HG03103 (cell line): ENCODE measurements around the gene H1-8.
"Not testable (repeated sequence)": the region's sequence is repeated elsewhere in the genome, so short reads cannot be mapped to it uniquely, and the experiment has no call there.

ENCODE experiments used
- ATAC-seq: cut with Tn5 transposase; IDR thresholded peaks from one replicate; pipeline ENCODE4 v1.9.1; 2021; ENCODE audit warnings: low read depth; ENCODE audit not compliant: unreplicated experiment

Gene H1-8

DNA sequence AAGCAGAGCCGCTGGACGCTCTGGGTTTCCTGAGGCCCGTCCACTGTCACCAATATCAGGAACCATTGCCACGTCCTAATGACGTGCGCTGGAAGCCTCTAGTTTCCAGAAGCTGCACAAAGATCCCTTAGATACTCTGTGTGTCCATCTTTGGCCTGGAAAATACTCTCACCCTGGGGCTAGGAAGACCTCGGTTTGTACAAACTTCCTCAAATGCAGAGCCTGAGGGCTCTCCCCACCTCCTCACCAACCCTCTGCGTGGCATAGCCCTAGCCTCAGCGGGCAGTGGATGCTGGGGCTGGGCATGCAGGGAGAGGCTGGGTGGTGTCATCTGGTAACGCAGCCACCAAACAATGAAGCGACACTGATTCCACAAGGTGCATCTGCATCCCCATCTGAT, 11.3 kb upstream of the H1-8 start:
- ATAC-seq: no peak

DNA sequence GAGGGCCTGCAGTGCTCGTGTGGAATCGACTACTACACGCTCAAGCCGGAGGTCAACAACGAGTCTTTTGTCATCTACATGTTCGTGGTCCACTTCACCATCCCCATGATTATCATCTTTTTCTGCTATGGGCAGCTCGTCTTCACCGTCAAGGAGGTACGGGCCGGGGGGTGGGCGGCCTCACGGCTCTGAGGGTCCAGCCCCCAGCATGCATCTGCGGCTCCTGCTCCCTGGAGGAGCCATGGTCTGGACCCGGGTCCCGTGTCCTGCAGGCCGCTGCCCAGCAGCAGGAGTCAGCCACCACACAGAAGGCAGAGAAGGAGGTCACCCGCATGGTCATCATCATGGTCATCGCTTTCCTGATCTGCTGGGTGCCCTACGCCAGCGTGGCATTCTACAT, 10.7 kb upstream of the H1-8 start:
- no peak for ATAC-seq

DNA sequence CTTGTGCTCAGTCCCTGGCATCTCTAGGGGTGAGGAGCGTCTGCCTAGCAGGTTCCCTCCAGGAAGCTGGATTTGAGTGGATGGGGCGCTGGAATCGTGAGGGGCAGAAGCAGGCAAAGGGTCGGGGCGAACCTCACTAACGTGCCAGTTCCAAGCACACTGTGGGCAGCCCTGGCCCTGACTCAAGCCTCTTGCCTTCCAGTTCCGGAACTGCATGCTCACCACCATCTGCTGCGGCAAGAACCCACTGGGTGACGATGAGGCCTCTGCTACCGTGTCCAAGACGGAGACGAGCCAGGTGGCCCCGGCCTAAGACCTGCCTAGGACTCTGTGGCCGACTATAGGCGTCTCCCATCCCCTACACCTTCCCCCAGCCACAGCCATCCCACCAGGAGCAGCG, 9.6 kb upstream of the H1-8 start:
- ATAC-seq: no peak

DNA sequence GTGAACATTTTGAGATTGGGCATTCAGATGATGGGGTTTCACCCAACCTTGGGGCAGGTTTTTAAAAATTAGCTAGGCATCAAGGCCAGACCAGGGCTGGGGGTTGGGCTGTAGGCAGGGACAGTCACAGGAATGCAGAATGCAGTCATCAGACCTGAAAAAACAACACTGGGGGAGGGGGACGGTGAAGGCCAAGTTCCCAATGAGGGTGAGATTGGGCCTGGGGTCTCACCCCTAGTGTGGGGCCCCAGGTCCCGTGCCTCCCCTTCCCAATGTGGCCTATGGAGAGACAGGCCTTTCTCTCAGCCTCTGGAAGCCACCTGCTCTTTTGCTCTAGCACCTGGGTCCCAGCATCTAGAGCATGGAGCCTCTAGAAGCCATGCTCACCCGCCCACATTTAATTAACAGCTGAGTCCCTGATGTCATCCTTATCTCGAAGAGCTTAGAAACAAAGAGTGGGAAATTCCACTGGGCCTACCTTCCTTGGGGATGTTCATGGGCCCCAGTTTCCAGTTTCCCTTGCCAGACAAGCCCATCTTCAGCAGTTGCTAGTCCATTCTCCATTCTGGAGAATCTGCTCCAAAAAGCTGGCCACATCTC, 8.4 kb upstream of the H1-8 start:
- no peak for ATAC-seq

DNA sequence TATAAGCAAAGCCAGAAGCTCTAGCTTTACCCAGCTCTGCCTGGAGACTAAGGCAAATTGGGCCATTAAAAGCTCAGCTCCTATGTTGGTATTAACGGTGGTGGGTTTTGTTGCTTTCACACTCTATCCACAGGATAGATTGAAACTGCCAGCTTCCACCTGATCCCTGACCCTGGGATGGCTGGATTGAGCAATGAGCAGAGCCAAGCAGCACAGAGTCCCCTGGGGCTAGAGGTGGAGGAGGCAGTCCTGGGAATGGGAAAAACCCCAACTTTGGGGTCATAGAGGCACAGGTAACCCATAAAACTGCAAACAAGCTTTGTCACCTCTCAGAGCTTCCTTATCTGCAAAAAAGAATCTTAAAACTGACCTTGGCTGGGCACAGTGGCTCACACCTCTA, 7.9 kb upstream of the H1-8 start:
- ATAC-seq: no peak

DNA sequence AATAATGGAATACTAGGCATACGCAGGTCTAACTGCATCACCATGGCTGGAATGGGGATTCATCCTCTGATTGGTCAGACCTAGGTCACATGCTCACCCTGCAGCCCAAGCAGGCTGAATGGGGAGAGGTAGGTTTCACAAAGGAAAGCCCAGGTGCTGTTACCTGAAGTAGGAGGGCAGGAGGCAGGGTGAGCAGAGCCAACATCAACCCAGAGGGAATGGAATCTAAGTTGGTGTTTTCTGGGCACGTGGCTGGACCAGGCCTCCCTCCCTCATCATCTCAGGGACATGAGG, 6.7 kb upstream of the H1-8 start:
- no peak for ATAC-seq

DNA sequence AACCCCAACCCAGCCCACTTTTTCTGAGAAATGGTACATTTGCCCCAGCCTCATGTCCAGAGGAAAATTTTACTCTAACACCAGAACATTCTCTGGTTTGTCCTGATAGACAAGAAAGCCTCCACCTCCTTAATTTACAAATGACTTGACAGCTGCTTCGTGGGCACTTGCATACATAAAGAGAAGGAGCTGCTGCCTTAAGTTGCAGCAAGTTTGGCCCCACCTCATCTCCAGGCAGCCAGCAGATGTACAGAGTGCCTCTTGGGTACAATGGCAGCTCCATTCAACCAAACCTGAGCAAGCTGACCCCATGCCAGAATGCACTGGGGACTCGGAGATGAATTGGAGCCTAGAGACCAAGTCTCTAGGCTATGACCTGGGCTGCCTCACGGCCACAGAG, 6.2 kb upstream of the H1-8 start:
- ATAC-seq: no peak

DNA sequence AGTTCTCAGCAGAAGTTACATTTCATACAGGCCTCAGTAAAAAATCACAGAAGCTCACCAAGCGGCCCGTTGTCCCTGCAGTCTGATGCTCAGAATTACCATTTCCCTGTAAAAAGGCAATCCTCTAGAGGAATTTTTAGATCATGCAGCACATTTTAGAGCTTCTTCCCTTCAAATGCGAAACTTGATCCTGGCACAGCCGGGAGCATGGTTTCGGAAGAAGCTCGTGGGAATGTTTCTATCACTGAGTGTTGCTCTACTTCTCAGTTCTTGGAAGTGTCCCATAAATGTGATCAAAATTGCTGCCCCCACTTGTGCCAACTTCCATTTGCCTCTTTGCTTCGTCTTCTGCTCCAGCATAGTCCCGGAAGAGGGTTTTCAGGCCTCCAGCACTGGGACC, 3.8 kb upstream of the H1-8 start:
- no peak for ATAC-seq

DNA sequence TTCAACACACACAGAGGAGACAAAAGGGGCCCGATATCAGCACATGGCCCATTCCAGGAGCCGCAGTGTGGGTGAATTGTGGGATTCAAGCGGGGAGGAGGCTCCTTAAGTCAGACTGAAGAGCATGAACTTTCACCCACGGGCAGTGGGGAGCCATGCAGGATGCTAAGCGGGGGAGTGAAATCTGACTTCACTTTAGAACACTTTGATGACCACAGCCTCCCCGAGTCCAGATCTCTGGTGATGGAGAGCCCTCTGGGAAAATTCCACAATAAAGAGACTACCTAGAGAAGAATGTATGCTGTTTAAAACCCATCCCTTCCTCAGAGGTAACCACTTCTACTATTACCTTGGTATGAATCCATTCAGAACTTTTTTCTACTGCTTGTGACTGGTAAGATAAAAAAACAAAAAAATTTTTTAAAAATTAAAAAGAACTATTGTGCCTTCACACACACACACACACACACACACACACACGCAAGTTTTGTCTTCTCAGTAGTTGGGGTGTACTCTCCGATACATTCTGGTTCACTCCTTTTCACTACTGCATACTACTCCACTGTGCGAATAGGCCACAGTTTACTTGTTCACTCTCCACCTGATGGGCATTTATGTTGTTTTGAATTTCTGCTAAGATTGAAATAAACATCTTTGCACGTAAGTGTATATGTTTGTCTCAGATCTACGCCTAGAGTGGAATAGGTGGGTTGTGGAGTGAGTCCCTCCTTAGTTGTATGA, 2.0 kb upstream of the H1-8 start:
- ATAC-seq: no peak

DNA sequence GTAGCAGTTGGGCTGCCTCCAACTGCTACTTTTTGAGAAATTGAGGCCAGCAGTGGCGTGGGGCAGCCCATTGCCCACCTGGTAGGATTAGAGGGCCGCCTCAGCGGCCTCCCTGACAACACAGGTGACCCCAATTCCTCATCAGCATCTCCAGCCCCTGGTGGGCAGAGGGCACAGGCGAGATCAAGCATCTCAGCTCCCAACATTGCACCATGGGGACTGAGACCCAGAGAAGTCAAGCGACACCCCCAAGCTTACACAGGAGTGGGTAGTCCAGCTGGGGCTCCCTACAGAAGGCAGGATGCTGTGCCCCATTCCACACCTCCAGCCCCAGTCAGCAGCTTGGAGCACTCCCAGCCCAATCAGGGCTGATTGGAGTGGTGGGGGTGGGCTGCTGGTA, 228 bp upstream of the H1-8 start:
- ATAC-seq: no peak

DNA sequence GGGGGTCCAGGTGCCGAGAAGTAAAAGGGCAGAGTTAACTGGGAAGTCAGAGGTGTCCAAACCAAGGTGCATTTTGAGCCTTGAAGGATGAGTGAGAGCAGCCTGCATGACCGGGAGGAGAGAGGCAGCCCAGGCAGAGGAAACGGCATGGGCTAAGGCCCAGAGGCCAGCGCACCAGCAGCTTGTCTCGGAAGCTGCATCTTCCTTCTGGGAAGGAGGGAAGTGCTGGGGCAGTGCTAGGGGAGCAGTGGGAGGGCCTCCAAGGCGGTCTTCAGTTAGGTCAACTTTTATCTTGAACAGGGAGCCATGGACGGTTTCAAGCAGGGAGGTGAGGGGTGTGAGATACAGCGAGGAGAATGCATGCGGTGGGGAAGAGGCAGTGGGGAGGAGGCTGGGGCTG, 1.0 kb downstream of the H1-8 start:
- no peak for ATAC-seq

DNA sequence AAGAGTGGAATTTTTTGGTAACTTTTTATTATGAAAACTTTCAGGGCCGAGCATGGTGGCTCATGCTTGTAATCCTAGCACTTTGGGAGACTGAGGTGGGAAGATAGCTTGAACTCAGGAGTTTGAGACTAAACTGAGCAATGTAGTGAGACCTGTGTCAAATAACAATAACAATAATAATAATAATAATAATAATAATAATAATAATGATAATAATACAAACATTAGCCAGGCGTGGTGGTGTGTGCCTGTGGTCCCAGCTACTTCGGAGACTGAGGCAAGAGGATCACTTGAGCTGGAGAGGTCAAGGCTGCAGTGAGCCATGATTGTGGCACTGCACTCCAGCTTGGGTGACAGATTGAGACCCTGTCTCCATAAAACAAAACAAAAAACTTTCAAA, 3.0 kb downstream of the H1-8 start:
- ATAC-seq: not testable (repeated sequence)

DNA sequence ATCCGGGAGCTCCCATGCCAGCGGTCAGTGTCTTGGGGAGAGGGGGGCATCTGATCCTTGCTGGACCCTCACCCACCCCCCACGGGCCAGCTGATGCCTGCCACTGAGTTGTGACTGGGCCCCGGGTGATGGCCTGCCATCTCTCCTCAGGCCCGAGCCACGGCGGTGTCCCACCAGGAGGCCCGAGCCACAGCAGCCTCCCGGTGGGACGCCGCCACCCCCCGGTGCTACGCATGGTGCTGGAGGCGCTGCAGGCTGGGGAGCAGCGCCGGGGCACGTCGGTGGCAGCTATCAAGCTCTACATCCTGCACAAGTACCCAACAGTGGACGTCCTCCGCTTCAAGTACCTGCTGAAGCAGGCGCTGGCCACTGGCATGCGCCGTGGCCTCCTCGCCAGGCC, 4.3 kb downstream of the H1-8 start:
- no peak for ATAC-seq

DNA sequence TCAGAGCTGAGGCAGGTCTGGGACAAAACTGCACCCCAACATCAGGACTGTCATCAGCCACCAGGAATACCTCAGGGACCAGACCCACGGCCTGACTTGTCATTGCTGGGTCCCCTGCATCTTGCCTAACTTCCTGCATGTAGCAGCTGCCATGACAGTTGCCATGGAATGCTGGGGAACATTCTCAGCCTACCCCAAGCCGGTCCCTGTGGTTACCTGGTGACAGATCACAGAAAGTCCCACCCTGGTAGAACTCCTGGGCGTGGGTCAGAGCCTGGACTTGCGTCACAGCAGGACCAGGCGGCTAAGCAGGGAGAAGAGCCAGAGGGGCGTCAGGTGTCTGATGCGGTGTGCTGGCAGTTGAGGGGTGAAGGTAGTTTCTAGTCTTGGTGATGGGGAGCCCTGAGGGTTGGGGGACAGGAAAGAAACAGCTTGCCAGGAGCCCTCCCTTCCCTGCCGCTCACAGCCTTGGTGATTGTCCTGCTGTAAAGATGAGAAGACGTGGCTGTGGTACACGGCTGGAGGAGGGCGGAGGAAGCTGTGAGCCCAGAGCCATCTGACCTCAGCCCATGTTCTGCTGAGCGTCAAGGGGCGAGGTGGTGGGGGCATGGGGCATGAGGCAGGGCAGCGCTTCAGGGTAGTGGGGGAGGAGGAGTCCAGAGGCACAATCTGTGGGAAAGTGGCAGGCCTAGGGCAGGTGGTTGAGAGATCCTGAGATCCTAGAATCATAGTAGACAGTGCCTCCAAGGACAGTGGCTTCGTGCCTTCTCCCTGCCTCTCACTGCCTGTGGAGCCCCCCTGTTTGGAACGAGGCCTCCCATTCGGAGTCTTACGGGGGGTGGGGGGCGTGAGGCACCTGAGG, 5.4 kb downstream of the H1-8 start:
- no peak for ATAC-seq

DNA sequence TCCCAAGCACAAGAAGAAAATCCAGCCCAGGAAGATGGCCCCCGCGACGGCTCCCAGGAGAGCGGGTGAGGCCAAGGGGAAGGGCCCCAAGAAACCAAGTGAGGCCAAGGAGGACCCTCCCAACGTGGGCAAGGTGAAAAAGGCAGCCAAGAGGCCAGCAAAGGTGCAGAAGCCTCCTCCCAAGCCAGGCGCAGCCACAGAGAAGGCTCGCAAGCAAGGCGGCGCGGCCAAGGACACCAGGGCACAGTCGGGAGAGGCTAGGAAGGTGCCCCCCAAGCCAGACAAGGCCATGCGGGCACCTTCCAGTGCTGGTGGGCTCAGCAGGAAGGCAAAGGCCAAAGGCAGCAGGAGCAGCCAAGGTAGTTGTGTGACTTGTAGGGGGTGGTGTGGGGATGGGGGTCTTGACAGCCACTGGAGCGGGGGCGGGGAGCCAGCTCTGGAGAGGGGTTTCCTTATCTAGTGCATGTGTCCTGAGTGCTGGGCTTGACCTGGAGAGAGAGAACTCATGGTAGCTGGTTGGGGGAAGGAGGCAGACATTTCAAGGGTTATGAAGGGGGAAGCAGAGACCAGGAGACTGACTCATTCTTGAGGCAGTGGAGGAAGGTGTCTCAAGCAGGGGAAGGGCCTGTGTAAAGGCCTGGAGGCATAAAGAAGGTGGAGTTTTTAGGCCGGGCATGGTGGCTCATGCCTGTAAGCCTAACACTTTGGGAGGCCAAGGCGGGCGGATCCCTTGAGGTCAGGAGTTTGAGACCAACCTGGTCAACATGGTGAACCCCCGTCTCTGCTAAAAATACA, 6.2 kb downstream of the H1-8 start:
- no peak for ATAC-seq

DNA sequence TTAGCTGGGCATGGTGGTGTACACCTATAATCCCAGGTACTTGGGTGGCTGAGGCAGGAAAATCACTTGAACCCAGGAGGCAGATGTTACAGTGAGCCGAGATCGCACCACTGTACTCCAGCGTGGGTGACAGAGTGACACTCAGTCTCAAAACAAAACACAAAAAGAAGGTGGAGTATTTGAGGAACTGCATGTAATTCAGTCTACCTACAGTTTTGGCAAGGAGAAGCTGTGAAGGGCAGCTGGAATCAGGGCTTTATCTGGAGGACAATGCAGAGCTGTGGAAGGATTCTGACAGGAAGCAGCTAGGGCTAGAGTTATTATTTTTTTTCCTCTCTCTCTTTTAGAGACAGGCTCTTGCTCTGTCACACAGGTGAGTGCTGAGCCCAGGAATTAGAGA, 6.8 kb downstream of the H1-8 start:
- ATAC-seq: no peak

DNA sequence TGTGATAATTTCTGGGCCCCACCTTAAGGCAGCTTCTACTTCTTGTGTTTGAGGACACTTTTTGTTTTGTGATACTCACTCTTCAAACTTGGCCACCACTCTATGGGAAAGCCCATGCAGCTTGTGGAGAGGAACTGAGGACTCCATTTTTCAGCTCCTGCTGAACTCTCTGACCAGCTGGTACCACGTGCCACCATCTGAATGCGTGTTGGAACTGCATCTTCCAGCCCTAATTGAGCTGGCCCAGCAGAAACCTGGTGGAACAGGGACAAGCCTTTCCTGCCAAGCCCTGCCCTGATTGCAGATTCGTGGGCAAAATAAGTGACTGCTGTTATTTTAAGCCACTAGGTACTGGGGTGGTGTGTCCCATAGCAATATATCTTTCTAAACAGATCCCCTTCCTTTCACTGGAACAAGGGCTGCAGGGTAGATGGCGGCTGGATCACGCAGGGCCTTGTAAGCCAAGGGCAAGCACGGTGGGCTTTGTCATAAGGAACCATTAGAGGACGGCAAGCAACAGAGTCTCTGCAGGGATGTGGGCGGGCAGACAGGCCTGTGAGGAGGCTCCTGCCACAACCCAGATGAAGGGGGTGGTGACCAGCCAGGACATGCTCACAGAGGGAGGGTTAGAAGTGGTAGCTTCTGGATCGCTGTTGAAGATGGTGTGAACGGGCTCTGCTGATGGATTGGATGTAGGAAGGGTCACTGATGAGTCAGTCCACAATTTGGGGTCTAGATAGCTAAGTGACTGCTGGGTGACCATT, 9.5 kb downstream of the H1-8 start:
- ATAC-seq: no peak

DNA sequence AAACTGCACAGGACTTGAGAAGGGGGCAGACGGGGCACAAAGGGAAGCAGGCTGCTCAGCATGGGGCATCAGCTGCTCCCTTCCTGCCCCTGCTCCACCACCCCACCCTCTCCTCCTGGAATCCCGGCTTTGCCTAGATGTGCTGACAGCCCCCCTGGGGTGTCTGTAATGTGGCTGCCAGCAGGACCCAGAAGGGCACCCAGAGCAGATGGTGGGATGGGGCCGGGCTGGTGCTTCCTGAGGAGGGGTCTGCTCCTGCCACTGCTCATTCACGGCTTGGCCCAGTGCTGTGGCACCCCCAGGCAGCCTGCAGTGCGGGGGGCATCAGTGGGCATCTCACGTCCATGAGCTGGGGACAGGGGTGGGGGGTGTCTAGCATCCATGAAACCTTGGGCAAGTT, 10.2 kb downstream of the H1-8 start:
- no peak for ATAC-seq

DNA sequence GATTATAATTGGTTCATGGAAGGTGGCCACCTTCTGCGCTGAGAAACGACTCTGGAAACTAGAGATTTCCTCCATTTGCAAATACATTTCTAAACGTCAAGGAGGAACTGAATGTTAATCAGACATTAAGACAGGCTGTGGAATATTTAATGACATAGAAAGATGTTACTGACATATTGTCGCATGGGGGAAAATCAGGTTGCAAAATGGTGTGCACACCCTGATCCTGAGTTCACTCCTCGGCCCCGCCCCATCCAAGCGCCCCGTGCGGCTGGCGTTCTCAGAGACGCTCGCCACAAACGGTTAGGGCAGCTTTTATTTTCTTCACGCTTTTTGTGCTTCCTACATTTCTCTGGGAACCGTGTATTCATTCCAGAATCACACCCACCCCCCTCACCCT, 10.7 kb downstream of the H1-8 start:
- ATAC-seq: no peak

DNA sequence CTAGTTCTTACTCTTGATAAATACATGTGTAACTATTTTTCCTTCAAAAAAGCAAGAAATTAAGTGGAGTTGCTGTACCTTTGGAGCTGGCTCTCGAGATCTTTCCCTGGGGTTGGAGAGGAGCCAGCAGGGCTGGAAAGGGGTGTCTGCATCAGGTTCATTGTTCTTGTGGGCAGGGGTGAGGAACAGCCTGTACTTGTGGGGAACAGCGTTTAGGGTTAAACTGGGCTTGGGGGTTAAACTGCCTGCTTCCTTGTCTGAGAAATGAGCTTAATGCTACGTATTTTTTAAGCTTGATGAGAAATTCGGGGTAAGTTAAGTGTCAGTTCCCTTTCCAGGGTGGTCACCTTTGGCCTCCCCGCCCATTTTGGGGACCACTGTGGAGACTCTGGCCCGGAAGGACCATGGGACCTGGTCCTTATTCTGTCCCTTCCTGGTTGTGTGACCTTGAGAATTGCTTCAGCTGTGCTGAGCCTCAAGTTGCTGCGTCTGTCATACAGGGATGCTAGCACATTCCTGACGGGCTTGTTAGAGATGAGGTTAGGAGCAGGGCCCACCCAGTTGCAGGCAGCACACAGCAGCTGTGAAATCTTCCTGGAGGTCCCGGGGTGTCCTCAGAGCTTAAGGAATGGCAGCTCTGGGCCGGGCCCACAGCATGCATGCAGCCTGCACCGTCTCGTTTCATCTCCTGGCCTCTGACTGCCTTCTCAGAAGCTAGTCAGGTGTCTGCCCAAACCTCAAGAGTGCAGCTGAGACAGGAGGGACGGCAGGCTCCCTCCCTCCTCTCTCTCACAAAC, 11.6 kb downstream of the H1-8 start:
- ATAC-seq: no peak
